Tibial nerve (tissue), 4 donors: ENCODE measurements around the gene AKT3. TPM values are rescaled to one million over a fixed set of nuclear protein-coding genes. Genes with fewer than 3 reads are reported as not detected.

Source experiments
- DNase-seq, 2 donors: peaks; one replicate each; pipeline ENCODE4 v3.0.0-alpha.2; 2019; ENCODE audit warnings: low spot score in 2 of 2
- H3K27ac ChIP-seq, 4 donors: fragments of 200-600 bp; sonication (generic) in 3 of 4; one replicate each; pipeline ENCODE4 v1.5.1; 2017 to 2019; ENCODE audit warnings: mild to moderate bottlenecking in 1 of 4
- H3K27me3 ChIP-seq, 2 donors: fragments of 200-600 bp; sonication (generic) in 1 of 2; one replicate each; pipeline versions ENCODE4 v1.5.1 to v1.6.0; 2017 to 2019
- H3K36me3 ChIP-seq, 3 donors: fragments of 200-600 bp; sonication (generic); one replicate each; pipeline ENCODE4 v1.5.1; 2018 to 2019
- H3K4me1 ChIP-seq, 4 donors: fragments of 200-600 bp; sonication (generic) in 3 of 4; one replicate each; pipeline ENCODE4 v1.5.1; 2017 to 2019
- H3K4me3 ChIP-seq, 4 donors: fragments of 200-600 bp; sonication (generic) in 3 of 4; one replicate each; pipeline ENCODE4 v1.5.1; 2017 to 2019; ENCODE audit warnings: mild to moderate bottlenecking in 1 of 4, moderate library complexity in 1 of 4
- H3K9me3 ChIP-seq, 4 donors: fragments of 200-600 bp; sonication (generic) in 3 of 4; one replicate each; pipeline ENCODE4 v1.5.1; 2017 to 2019
- CTCF ChIP-seq, 5 experiments: fragments of 200-600 bp in 3 of 5; fragments of 450-650 bp in 2 of 5; sonication (generic) in 3 of 5; IDR thresholded peaks; one replicate each; pipeline ENCODE4 v1.5.1; 2016 to 2019; ENCODE audit warnings: antibody characterized with exemption in 5 of 5, mild to moderate bottlenecking in 3 of 5, moderate library complexity in 2 of 5
- EP300 ChIP-seq, 2 donors: sonication (generic); formaldehyde crosslinking; IDR thresholded peaks; one replicate each; pipeline ENCODE4 v1.6.1; 2017; ENCODE audit warnings: antibody characterized with exemption in 2 of 2, mild to moderate bottlenecking in 1 of 2
- POLR2A ChIP-seq, 2 donors: fragments of 450-650 bp; IDR thresholded peaks; one replicate each; pipeline ENCODE4 v1.6.1; 2017; ENCODE audit warnings: antibody characterized with exemption in 2 of 2, mild to moderate bottlenecking in 2 of 2, moderate library complexity in 2 of 2
- WGBS, 2 donors: methylation state at CpG; one replicate each; pipeline ENCODE4 v1.1.5; 2018; 5-methylcytosine and 5-hydroxymethylcytosine counted together
- total RNA-seq, 4 donors: library from RNA; depleted of rRNA; stranded (reverse); fragments of >200 nt; gene quantifications; one replicate each; pipeline ENCODE4 v1.1.0, GENCODE V29; 2016

Gene AKT3
- total RNA-seq, 4 donors from 2014 or later, result 58.8 to 76.0 (median 69.2) TPM

GRCh38 chr1:243559575-243560162, 290.4 kb downstream of the AKT3 start:
- H3K36me3 ChIP-seq, result peaks cover 0 to 32% (median 7%) of the 10 kb centered on the region in 3 donors
- no peak for DNase-seq
- 86 to 87% methylated on average over 7 of the region's 7 CpGs for WGBS, 2 donors
- no peak overlapping the region for H3K27ac ChIP-seq
- H3K4me3 ChIP-seq, result no peak overlapping the region
- TF ChIP-seq POLR2A (IDR thresholded peaks at IDR 0.05), result no peak
- no peak for TF ChIP-seq CTCF (IDR thresholded peaks at IDR 0.05)
- no peak for TF ChIP-seq EP300 (IDR thresholded peaks at IDR 0.05)
- H3K9me3 ChIP-seq, result peaks cover 0 to 8% (median 1%) of the 10 kb centered on the region in 4 donors
- no peaks in the 10 kb centered on the region for H3K27me3 ChIP-seq
- peaks cover 0 to 10% (median 0%) of the 10 kb centered on the region in 4 donors for H3K4me1 ChIP-seq

- H3K36me3 ChIP-seq, result peaks cover 0 to 26% (median 7%) of the 10 kb centered on the region in 3 donors
- no peaks in the 10 kb centered on the region for H3K27me3 ChIP-seq
- 86 to 89% methylated on average over 1 of the region's 1 CpG for WGBS, 2 donors
- H3K4me3 ChIP-seq, result no peak overlapping the region
- DNase-seq, result no peak
- no peak for TF ChIP-seq CTCF (IDR thresholded peaks at IDR 0.05)
- no peak for TF ChIP-seq EP300 (IDR thresholded peaks at IDR 0.05)
- TF ChIP-seq POLR2A (IDR thresholded peaks at IDR 0.05), result no peak
- peaks cover 0 to 8% (median 1%) of the 10 kb centered on the region in 4 donors for H3K9me3 ChIP-seq
- peaks cover 0 to 10% (median 0%) of the 10 kb centered on the region in 4 donors for H3K4me1 ChIP-seq
- H3K27ac ChIP-seq, result no peak overlapping the region
Observed at GRCh38 chr1:243558576-243558975, 291.5 kb downstream of the AKT3 start.

GRCh38 chr1:243557866-243558265, 292.2 kb downstream of the AKT3 start:
- peaks cover 0 to 20% (median 7%) of the 10 kb centered on the region in 3 donors for H3K36me3 ChIP-seq
- TF ChIP-seq EP300 (IDR thresholded peaks at IDR 0.05) (no peak), POLR2A (IDR thresholded peaks at IDR 0.05) (no peak), CTCF (IDR thresholded peaks at IDR 0.05) (no peak)
- H3K9me3 ChIP-seq, result peaks cover 0 to 8% (median 1%) of the 10 kb centered on the region in 4 donors
- no peak overlapping the region for H3K4me3 ChIP-seq
- no peak overlapping the region for H3K27ac ChIP-seq
- H3K27me3 ChIP-seq, result no peaks in the 10 kb centered on the region
- DNase-seq, result no peak
- peaks cover 0 to 10% (median 0%) of the 10 kb centered on the region in 4 donors for H3K4me1 ChIP-seq

- Histone ChIP-seq H3K27me3 (no peaks in the 10 kb centered on the region), H3K9me3 (no peaks in the 10 kb centered on the region), H3K27ac (no peak overlapping the region), H3K36me3 (peaks cover 0 to 6% (median 0%) of the 10 kb centered on the region in 3 donors), H3K4me1 (peaks cover 0 to 10% (median 0%) of the 10 kb centered on the region in 4 donors), H3K4me3 (no peak overlapping the region)
- WGBS, 2 donors, result 88 to 91% methylated on average over 4 of the region's 4 CpGs
- DNase-seq, result no peak
- TF ChIP-seq POLR2A (IDR thresholded peaks at IDR 0.05), result no peak
- TF ChIP-seq CTCF (IDR thresholded peaks at IDR 0.05), result no peak
- TF ChIP-seq EP300 (IDR thresholded peaks at IDR 0.05), result no peak
Observed at GRCh38 chr1:243554686-243555085, 295.4 kb downstream of the AKT3 start.

- Histone ChIP-seq H3K36me3 (peaks cover 0 to 6% (median 0%) of the 10 kb centered on the region in 3 donors), H3K9me3 (no peaks in the 10 kb centered on the region), H3K27ac (no peak overlapping the region), H3K4me1 (peaks cover 0 to 3% (median 0%) of the 10 kb centered on the region in 4 donors), H3K4me3 (no peak overlapping the region), H3K27me3 (no peaks in the 10 kb centered on the region)
- no peak for TF ChIP-seq CTCF (IDR thresholded peaks at IDR 0.05)
- TF ChIP-seq POLR2A (IDR thresholded peaks at IDR 0.05), result no peak
- no peak for TF ChIP-seq EP300 (IDR thresholded peaks at IDR 0.05)
- 59 to 61% methylated on average over 2 of the region's 2 CpGs for WGBS, 2 donors
- DNase-seq, result no peak
Observed at GRCh38 chr1:243553090-243553489, 297.0 kb downstream of the AKT3 start.
